Measurements from ENCODE around the gene PHC2.

Gene PHC2

GRCh38 chr1:33407352-33408092 lies 23.4 kb downstream of the PHC2 start:
- H3K9me3 ChIP-seq, result no peaks in the 10 kb centered on the region
- H3K27me3 ChIP-seq, result no peaks in the 10 kb centered on the region
- peak overlapping the region; percentile 67 to 79 for H3K27ac ChIP-seq
- H3K36me3 ChIP-seq, result no peaks in the 10 kb centered on the region
- TF ChIP-seq CTCF (IDR thresholded peaks at IDR 0.05), result no peak
- intact Hi-C loops (cut with DNase I; ENCODE audit: low total_unique reads), result no loop called here
- peak overlapping the region in 1 of 2 donors; percentile 18 for H3K4me3 ChIP-seq
- H3K4me1 ChIP-seq, result peaks cover 0 to 39% (median 8%) of the 10 kb centered on the region in 4 donors
- DNase-seq, result no peak

DNA sequence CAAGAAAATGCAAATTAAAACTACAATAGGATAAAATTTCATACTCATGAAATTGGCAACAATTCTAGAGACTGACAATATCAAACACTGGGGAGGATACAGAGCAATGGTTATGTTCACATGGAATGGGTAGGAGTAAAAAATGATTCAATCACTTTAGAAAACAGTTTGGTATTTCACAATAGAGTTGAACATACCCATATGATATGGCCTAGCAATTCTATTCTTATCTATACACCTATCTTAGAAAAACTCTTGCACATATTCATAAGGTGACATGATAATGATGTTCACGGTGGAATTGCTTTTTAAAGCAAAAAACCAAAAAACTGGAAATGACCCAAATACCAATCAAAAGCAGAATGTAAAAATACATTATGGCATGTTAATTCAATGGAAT lies 28.7 kb downstream of the PHC2 start:
- Histone ChIP-seq H3K9me3 (no peaks in the 10 kb centered on the region), H3K4me1 (peaks cover 0 to 17% (median 7%) of the 10 kb centered on the region in 4 donors), H3K4me3 (no peak overlapping the region), H3K27ac (no peak overlapping the region), H3K27me3 (no peaks in the 10 kb centered on the region), H3K36me3 (no peaks in the 10 kb centered on the region)
- no peak for DNase-seq
- intact Hi-C loops (cut with DNase I; ENCODE audit: low total_unique reads), result no loop called here
- no peak for TF ChIP-seq CTCF (IDR thresholded peaks at IDR 0.05)

DNA sequence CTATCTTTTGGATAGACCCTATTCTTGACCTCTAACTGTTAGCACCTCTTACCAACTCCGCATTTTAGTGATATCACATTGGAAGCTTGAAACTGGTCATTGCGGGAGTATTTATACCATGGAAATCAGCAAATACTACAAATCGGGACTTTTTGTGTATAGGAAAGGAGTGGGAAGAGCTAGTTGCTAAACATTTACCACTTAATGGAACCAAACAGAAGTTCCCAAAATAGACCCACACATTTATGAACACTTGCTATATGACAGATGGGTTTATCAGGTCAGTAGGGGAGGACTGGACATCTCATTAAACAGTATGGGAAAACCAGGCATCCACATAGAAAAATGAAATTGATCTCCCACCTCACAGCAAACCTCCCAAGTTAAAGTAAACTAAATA lies 29.4 kb downstream of the PHC2 start:
- Histone ChIP-seq H3K27me3 (no peaks in the 10 kb centered on the region), H3K4me3 (no peak overlapping the region), H3K9me3 (no peaks in the 10 kb centered on the region), H3K27ac (no peak overlapping the region), H3K4me1 (peaks cover 0 to 17% (median 7%) of the 10 kb centered on the region in 4 donors), H3K36me3 (no peaks in the 10 kb centered on the region)
- no peak for DNase-seq
- TF ChIP-seq CTCF (IDR thresholded peaks at IDR 0.05), result no peak
- intact Hi-C loops (cut with DNase I; ENCODE audit: low total_unique reads), result no loop called here

DNA sequence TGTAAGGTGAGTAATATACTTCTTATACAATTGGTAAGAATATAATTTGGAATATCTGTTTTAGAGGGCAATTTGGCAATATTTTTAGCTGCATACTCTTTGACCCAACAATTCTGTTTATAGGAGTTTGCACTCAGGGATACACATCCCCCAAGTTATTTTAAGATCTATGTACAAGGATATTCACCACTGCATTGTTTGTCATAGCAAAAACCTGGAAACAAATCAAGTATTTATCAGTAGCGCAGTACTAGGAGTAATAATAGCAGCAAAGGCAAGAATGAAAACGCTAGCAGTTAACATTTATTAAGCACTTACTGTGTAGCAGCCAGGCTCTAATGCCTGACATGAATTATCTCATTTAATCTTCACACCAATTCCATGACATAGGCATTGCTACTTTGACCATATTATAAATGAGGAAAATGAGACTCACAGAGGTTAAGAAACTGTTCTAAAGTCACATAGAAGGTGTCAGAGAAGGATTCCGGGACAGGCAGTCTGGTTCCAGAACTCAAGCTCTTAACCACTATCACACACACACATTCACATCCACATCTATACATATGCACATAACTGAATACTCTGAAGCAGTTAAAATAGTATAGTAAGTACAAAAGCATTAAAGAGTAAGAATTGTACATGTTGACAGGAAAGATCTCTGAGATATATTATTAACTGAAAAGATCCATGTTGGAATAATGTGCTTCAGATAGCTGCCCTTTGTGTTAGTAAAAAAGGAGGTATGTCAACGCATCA lies 30.6 kb downstream of the PHC2 start:
- intact Hi-C loops (cut with DNase I; ENCODE audit: low total_unique reads), result no loop called here
- no peak overlapping the region for H3K27ac ChIP-seq
- H3K36me3 ChIP-seq, result no peaks in the 10 kb centered on the region
- no peak for TF ChIP-seq CTCF (IDR thresholded peaks at IDR 0.05)
- no peaks in the 10 kb centered on the region for H3K27me3 ChIP-seq
- DNase-seq, result no peak
- H3K9me3 ChIP-seq, result no peaks in the 10 kb centered on the region
- H3K4me3 ChIP-seq, result no peak overlapping the region
- H3K4me1 ChIP-seq, result peaks cover 0 to 17% (median 7%) of the 10 kb centered on the region in 4 donors

- H3K9me3 ChIP-seq, result no peaks in the 10 kb centered on the region
- TF ChIP-seq CTCF (IDR thresholded peaks at IDR 0.05), result no peak
- DNase-seq, result no peak
- intact Hi-C loops (cut with DNase I; ENCODE audit: low total_unique reads), result no loop called here
- no peak overlapping the region for H3K4me3 ChIP-seq
- H3K36me3 ChIP-seq, result no peaks in the 10 kb centered on the region
- no peaks in the 10 kb centered on the region for H3K27me3 ChIP-seq
- peaks cover 0 to 22% (median 7%) of the 10 kb centered on the region in 4 donors for H3K4me1 ChIP-seq
- H3K27ac ChIP-seq, result peak overlapping the region; percentile 42 to 55
Measured at GRCh38 chr1:33399375-33399774, 31.5 kb downstream of the PHC2 start.
